Trophoblast cell (in vitro differentiated cells and primary cell): ENCODE data around the gene ERICH2.

Source experiments
- DNase-seq, 2 donors: peaks; one replicate each; pipeline ENCODE4 v3.0.0-alpha.2; 2016
- H2AFZ ChIP-seq: 2 replicates; pipeline ENCODE4 v1.6.1; 2013; ENCODE audit warnings: low read length, moderate library complexity, mild to moderate bottlenecking; ENCODE audit not compliant: insufficient read depth, poor library complexity
- H2AK5ac ChIP-seq: 2 replicates; pipeline ENCODE4 v1.6.1; 2013; ENCODE audit warnings: mild to moderate bottlenecking, low read length
- H2BK120ac ChIP-seq: 2 replicates; pipeline ENCODE4 v1.6.1; 2013; ENCODE audit warnings: low read length, mild to moderate bottlenecking, moderate library complexity; ENCODE audit not compliant: insufficient read depth, poor library complexity
- H2BK12ac ChIP-seq: 2 replicates; pipeline ENCODE4 v1.6.1; 2013; ENCODE audit warnings: mild to moderate bottlenecking, low read length, moderate library complexity
- H2BK5ac ChIP-seq: 2 replicates; pipeline ENCODE4 v1.6.1; 2013; ENCODE audit warnings: low read length, low read depth, moderate library complexity, mild to moderate bottlenecking; ENCODE audit not compliant: poor library complexity
- H3K14ac ChIP-seq: 2 replicates; pipeline ENCODE4 v1.6.1; 2013; ENCODE audit warnings: mild to moderate bottlenecking, low read length
- H3K18ac ChIP-seq: 2 replicates; pipeline ENCODE4 v1.6.1; 2013; ENCODE audit warnings: mild to moderate bottlenecking, low read length
- H3K23ac ChIP-seq: 2 replicates; pipeline ENCODE4 v1.6.1; 2013; ENCODE audit warnings: low read length
- H3K27ac ChIP-seq: 2 replicates; pipeline ENCODE4 v1.5.1; 2013; ENCODE audit warnings: low read depth, mild to moderate bottlenecking, inconsistent platforms, low read length, moderate library complexity
- H3K27me3 ChIP-seq: 2 replicates; pipeline ENCODE4 v1.6.1; 2013; ENCODE audit warnings: inconsistent platforms, mild to moderate bottlenecking, low read length, moderate library complexity; ENCODE audit not compliant: insufficient read depth
- H3K36me3 ChIP-seq, 2 experiments: 1 replicate in 1 of 2; 2 replicates in 1 of 2; pipeline ENCODE4 v1.6.1; 2013; ENCODE audit warnings: low read length in 2 of 2, mild to moderate bottlenecking in 2 of 2, moderate library complexity in 1 of 2; ENCODE audit not compliant: insufficient read depth in 2 of 2, control insufficient read depth in 1 of 2
- H3K4ac ChIP-seq: 2 replicates; pipeline ENCODE4 v1.6.1; 2013; ENCODE audit warnings: low read depth, mild to moderate bottlenecking, low read length, moderate library complexity
- H3K4me1 ChIP-seq, 2 experiments: 1 replicate in 1 of 2; 2 replicates in 1 of 2; pipeline ENCODE4 v1.6.1; 2013; ENCODE audit warnings: low read length in 2 of 2, mild to moderate bottlenecking in 2 of 2, moderate library complexity in 1 of 2; ENCODE audit not compliant: insufficient read depth in 2 of 2, control insufficient read depth in 1 of 2
- H3K4me2 ChIP-seq: 2 replicates; pipeline ENCODE4 v1.6.1; 2013; ENCODE audit warnings: inconsistent platforms, mild to moderate bottlenecking, low read length, moderate library complexity
- H3K4me3 ChIP-seq: 2 replicates; pipeline ENCODE4 v1.5.1; 2013; ENCODE audit warnings: mild to moderate bottlenecking, low read depth, low read length, inconsistent platforms
- H3K79me1 ChIP-seq: one replicate; pipeline ENCODE4 v1.6.1; 2013; ENCODE audit warnings: low read length
- H3K79me2 ChIP-seq: 2 replicates; pipeline ENCODE4 v1.6.1; 2013; ENCODE audit warnings: low read length, mild to moderate bottlenecking; ENCODE audit not compliant: control insufficient read depth, insufficient read depth, poor library complexity
- H3K9ac ChIP-seq: 2 replicates; pipeline ENCODE4 v1.6.1; 2013; ENCODE audit warnings: mild to moderate bottlenecking, low read length
- H3K9me3 ChIP-seq: 2 replicates; pipeline ENCODE4 v1.6.1; 2013; ENCODE audit warnings: low read depth, mild to moderate bottlenecking, control low read depth, inconsistent platforms, low read length; ENCODE audit not compliant: insufficient read depth
- H4K12ac ChIP-seq: 2 replicates; pipeline ENCODE4 v1.6.1; 2013; ENCODE audit warnings: low read depth, mild to moderate bottlenecking, low read length, moderate library complexity
- H4K8ac ChIP-seq: 2 replicates; pipeline ENCODE4 v1.6.1; 2013; ENCODE audit warnings: low read depth, mild to moderate bottlenecking, low read length, moderate library complexity
- H4K91ac ChIP-seq: one replicate; pipeline ENCODE4 v1.6.1; 2013; ENCODE audit warnings: low read depth, mild to moderate bottlenecking, low read length, moderate library complexity
- WGBS: extraction: QIAGEN DNeasy Blood & Tissue Kit; methylation state at CpG from one replicate; pipeline ENCODE4 v1.1.7; 2013; ENCODE audit warnings: missing lambda C conversion rate; ENCODE audit not compliant: insufficient read length, insufficient coverage; ENCODE audit errors: extremely low coverage; 5-methylcytosine and 5-hydroxymethylcytosine counted together

The ERICH2 gene

DNA sequence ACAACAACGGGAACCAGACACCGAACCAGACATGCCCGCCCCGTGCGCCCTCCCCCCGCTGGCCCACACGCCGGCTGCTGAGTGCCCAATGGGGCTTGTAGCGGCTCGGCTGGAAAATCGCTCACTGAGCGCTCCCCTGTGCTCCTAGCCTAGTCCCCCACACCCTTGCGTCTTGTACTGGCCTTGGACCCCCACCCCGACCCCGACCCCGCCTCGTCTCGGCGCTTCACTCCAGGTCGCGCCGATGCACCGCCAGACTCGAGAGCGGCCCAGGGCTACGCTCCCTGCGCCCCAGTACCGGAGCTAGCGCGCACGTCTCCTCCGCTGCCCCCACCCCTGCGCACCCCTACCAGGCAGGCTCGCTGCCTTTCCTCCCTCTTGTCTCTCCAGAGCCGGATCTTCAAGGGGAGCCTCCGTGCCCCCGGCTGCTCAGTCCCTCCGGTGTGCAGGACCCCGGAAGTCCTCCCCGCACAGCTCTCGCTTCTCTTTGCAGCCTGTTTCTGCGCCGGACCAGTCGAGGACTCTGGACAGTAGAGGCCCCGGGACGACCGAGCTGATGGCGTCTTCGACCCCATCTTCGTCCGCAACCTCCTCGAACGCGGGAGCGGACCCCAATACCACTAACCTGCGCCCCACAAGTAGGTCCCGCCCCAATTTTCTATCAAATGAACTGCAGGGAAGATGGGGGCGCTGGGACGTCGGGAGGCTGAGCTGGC is 48.0 kb downstream of the ERICH2 start:
- H3K4me2 ChIP-seq: peak overlapping the region; percentile 81
- no peak overlapping the region for H4K12ac ChIP-seq
- H3K27ac ChIP-seq: no peak overlapping the region
- no peak overlapping the region for H3K18ac ChIP-seq
- peaks cover 89% of the 10 kb centered on the region for H3K27me3 ChIP-seq
- DNase-seq: no peak
- no peak overlapping the region for H2AK5ac ChIP-seq
- H2BK120ac ChIP-seq: no peak overlapping the region
- no peak overlapping the region for H2BK12ac ChIP-seq
- peaks cover 33 to 37% of the 10 kb centered on the region in 2 experiments for H3K4me1 ChIP-seq
- no peak overlapping the region for H4K91ac ChIP-seq
- no peaks in the 10 kb centered on the region for H3K79me1 ChIP-seq
- no peaks in the 10 kb centered on the region for H3K79me2 ChIP-seq
- H3K23ac ChIP-seq: no peak overlapping the region
- WGBS: no CpG with 5 or more reads among the region's 60 CpGs
- H3K4ac ChIP-seq: no peak overlapping the region
- H3K14ac ChIP-seq: no peak overlapping the region
- no peak overlapping the region for H3K9ac ChIP-seq
- no peak overlapping the region for H2BK5ac ChIP-seq
- H4K8ac ChIP-seq: no peak overlapping the region
- H2AFZ ChIP-seq: no peak overlapping the region
- H3K4me3 ChIP-seq: peak overlapping the region; percentile 60
- peaks cover 6% of the 10 kb centered on the region for H3K9me3 ChIP-seq
- H3K36me3 ChIP-seq: no peaks in the 10 kb centered on the region

DNA sequence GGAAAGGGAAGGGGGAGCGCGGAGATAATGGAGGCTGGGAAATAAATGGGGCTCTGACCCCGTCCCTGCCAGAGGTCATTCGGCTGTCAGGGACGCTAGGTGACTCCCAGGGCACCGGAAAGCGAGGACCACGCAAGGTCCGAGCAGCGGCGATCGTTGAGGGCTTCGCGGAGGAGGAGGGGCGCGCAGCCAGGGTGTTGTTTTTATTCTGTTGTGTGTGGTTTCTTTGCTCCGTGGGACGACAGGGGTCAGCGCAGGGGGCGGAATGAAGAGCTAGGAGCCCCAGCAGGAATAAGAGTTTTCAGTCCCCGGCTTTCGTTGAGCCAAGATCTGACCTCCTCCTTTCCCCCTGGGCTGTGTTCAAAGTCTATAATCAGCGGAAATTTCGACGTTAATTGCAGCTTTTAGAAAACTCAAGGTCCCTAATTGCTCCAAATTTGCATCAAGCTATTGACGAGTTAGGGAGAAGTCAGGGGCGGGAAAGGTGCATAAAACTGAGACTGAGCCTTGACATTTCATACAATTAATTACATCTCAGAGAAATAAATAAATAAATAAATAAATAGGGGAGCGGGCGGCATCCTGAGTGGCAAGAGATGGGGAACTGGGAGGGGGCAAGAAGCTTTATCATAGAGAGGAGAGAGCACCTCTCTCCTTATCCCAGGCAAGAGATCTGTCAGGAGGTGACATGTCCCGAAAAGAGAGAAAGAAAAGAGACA is 48.7 kb downstream of the ERICH2 start:
- Histone ChIP-seq H3K4me1 (peaks cover 37 to 39% of the 10 kb centered on the region in 2 experiments), H4K91ac (no peak overlapping the region), H3K4me3 (no peak overlapping the region), H3K4me2 (peak overlapping the region; percentile 81), H3K4ac (no peak overlapping the region), H3K23ac (no peak overlapping the region), H3K27me3 (peaks cover 91% of the 10 kb centered on the region), H3K9me3 (peaks cover 8% of the 10 kb centered on the region), H3K18ac (no peak overlapping the region), H3K79me2 (no peaks in the 10 kb centered on the region), H3K36me3 (no peaks in the 10 kb centered on the region), H3K27ac (no peak overlapping the region), H2AK5ac (no peak overlapping the region), H2BK120ac (no peak overlapping the region), H3K14ac (no peak overlapping the region), H2BK5ac (no peak overlapping the region), H2BK12ac (no peak overlapping the region), H4K8ac (no peak overlapping the region), H3K9ac (no peak overlapping the region), H3K79me1 (no peaks in the 10 kb centered on the region), H2AFZ (no peak overlapping the region), H4K12ac (no peak overlapping the region)
- WGBS: no CpG with 5 or more reads among the region's 30 CpGs
- no peak for DNase-seq

DNA sequence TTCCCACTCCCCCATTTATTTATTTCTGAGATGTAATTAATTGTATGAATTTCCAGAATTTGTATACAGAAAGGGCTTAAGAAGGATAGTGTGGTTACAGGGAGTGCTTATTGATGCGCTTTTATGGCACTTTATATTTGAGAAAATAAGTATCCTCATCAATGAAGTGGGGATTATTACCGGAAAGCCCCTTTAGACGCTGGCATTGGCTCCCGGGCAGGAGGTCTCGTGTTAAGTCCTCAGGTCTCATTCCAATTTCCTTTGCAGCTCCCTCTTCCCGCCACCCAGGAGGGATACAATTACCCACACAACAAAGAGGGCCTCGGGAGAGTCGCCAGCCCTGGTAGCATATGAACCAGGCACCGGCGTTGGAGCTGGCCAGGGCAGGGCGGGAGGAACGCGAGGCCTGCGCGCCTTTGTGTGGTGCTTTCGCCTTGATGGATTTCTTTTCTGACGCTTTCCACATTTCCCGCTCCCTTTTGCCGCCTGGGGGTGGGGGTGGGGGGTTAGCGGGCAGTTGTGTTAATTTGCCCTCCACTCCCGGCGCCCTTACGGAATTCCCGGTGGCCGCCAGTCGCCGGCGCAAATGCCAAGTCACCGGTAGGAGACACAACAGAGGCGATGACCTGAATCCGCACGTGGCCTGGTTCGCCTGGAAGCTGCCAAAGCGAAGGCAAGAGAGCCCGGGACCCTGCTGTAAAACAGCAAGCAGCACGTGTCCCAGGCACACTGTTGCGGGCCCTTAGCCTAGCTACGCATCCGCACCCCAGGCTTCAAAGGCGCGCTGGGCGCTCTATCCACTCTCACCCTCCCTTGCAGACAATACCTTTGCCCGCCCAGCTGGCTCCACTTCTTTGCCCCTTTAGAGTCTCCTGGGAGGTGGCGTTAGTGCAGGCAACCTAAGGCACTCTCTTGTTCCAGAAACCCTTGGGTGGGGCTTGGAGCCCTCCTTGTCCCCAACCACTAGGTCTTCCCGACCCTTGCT is 49.8 kb downstream of the ERICH2 start:
- H3K14ac ChIP-seq: no peak overlapping the region
- H3K9me3 ChIP-seq: peaks cover 8% of the 10 kb centered on the region
- H3K79me2 ChIP-seq: no peaks in the 10 kb centered on the region
- H3K4me3 ChIP-seq: no peak overlapping the region
- no peak overlapping the region for H2BK120ac ChIP-seq
- no CpG with 5 or more reads among the region's 45 CpGs for WGBS
- no peak overlapping the region for H2BK5ac ChIP-seq
- no peak overlapping the region for H2AK5ac ChIP-seq
- H3K9ac ChIP-seq: no peak overlapping the region
- no peak overlapping the region for H3K23ac ChIP-seq
- H3K79me1 ChIP-seq: no peaks in the 10 kb centered on the region
- H3K4me2 ChIP-seq: peak overlapping the region; percentile 33
- no peaks in the 10 kb centered on the region for H3K36me3 ChIP-seq
- no peak overlapping the region for H4K91ac ChIP-seq
- H3K27me3 ChIP-seq: peaks cover 93% of the 10 kb centered on the region
- no peak overlapping the region for H2AFZ ChIP-seq
- H4K8ac ChIP-seq: no peak overlapping the region
- H4K12ac ChIP-seq: no peak overlapping the region
- H3K4ac ChIP-seq: no peak overlapping the region
- peaks cover 38 to 39% of the 10 kb centered on the region in 2 experiments for H3K4me1 ChIP-seq
- DNase-seq: no peak
- H3K27ac ChIP-seq: no peak overlapping the region
- H2BK12ac ChIP-seq: no peak overlapping the region
- H3K18ac ChIP-seq: no peak overlapping the region

DNA sequence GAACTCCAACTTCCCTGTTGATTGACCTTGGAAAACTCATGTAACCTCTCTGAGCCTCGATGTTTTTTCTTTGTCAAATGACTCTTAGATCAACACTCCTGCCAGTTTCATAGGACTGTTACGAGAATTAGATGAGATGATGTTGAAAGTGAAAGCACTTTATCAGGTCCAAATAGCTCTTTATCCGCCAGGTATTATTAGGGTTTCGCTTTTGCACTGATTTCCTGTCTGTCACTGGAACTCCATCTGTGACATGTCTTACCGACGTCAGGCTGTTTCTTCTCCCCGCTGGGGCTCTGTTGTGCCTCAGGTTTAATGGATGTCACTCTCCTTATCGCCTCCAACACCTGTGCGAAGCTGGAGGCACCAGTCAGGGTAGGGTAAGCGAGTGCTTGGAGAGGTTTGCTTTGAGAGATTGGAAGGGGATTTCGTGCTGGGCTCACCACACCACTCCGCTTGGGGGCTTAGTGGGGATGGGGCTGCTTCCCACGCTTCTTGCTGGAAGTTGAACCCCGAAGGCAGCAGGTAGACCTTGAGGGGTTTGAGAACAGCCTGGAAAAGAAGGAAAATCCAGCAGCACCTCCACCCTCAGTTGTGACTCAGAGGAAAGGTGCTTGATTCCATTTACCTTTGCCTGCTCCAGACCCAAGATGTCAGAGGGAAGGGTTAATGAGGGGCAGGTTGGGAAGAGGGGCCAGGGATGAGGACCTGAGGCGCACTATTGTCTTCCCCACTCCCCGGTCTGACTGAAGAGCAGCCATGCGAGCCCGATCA is 50.8 kb downstream of the ERICH2 start:
- no peaks in the 10 kb centered on the region for H3K36me3 ChIP-seq
- no peak overlapping the region for H3K27ac ChIP-seq
- H3K27me3 ChIP-seq: peaks cover 85% of the 10 kb centered on the region
- H3K9me3 ChIP-seq: peaks cover 8% of the 10 kb centered on the region
- WGBS: no CpG with 5 or more reads among the region's 18 CpGs
- H2AK5ac ChIP-seq: no peak overlapping the region
- no peak for DNase-seq
- no peak overlapping the region for H2AFZ ChIP-seq
- H3K18ac ChIP-seq: no peak overlapping the region
- H3K4me1 ChIP-seq: peaks cover 37 to 38% of the 10 kb centered on the region in 2 experiments
- no peak overlapping the region for H2BK120ac ChIP-seq
- no peak overlapping the region for H4K91ac ChIP-seq
- H3K4ac ChIP-seq: no peak overlapping the region
- H3K79me2 ChIP-seq: no peaks in the 10 kb centered on the region
- H3K14ac ChIP-seq: no peak overlapping the region
- H3K9ac ChIP-seq: no peak overlapping the region
- H3K4me3 ChIP-seq: no peak overlapping the region
- H2BK12ac ChIP-seq: no peak overlapping the region
- H3K23ac ChIP-seq: no peak overlapping the region
- H4K12ac ChIP-seq: no peak overlapping the region
- no peak overlapping the region for H2BK5ac ChIP-seq
- no peak overlapping the region for H3K4me2 ChIP-seq
- H3K79me1 ChIP-seq: no peaks in the 10 kb centered on the region
- H4K8ac ChIP-seq: no peak overlapping the region
